ENCODE results near the gene KCNK16.

The KCNK16 gene

GRCh38 chr6:39276379-39276995, 46.0 kb downstream of the KCNK16 start:
- H3K4me3 ChIP-seq (ENCODE audit: low read depth, low read length): no peak overlapping the region
- CTCF ChIA-PET: interaction anchor here (1.0 kb wide), 1 partner anchor 29 kb away, joined by 3 read pairs; no protein-coding TSS in a partner anchor
- DNase-seq (ENCODE audit: low read depth, low spot score): no peak
- no peak for TF ChIP-seq CTCF (IDR thresholded peaks at IDR 0.05; ENCODE audit: insufficient read depth, low read length, missing control alignments)
- POLR2A ChIA-PET: no interaction called here

- H3K4me3 ChIP-seq (ENCODE audit: low read depth, low read length): no peak overlapping the region
- DNase-seq (ENCODE audit: low read depth, low spot score): no peak
- POLR2A ChIA-PET: no interaction called here
- no peak for TF ChIP-seq CTCF (IDR thresholded peaks at IDR 0.05; ENCODE audit: insufficient read depth, low read length, missing control alignments)
- CTCF ChIA-PET: no interaction called here
These were observed 47.6 kb downstream of the KCNK16 start for GRCh38 chr6:39274903-39275302.

GRCh38 chr6:39274471-39274870, 48.0 kb downstream of the KCNK16 start:
- H3K4me3 ChIP-seq (ENCODE audit: low read depth, low read length): no peak overlapping the region
- ChIA-PET CTCF (interaction anchor here (0.7 kb wide), 1 partner anchor 36 kb away, joined by 3 read pairs; no protein-coding TSS in a partner anchor), POLR2A (no interaction called here)
- no peak for TF ChIP-seq CTCF (IDR thresholded peaks at IDR 0.05; ENCODE audit: insufficient read depth, low read length, missing control alignments)
- DNase-seq (ENCODE audit: low read depth, low spot score): no peak

- no peak for TF ChIP-seq CTCF (IDR thresholded peaks at IDR 0.05; ENCODE audit: insufficient read depth, low read length, missing control alignments)
- no peak for DNase-seq (ENCODE audit: low read depth, low spot score)
- ChIA-PET POLR2A (no interaction called here), CTCF (no interaction called here)
- H3K4me3 ChIP-seq (ENCODE audit: low read depth, low read length): no peak overlapping the region
These were observed 49.1 kb downstream of the KCNK16 start for GRCh38 chr6:39273406-39273821.

- no peak for DNase-seq (ENCODE audit: low read depth, low spot score)
- POLR2A ChIA-PET: no interaction called here
- H3K4me3 ChIP-seq (ENCODE audit: low read depth, low read length): no peak overlapping the region
- TF ChIP-seq CTCF (IDR thresholded peaks at IDR 0.05; ENCODE audit: insufficient read depth, low read length, missing control alignments): no peak
- CTCF ChIA-PET: no interaction called here
These were observed 52.5 kb downstream of the KCNK16 start for GRCh38 chr6:39269961-39270360.

GRCh38 chr6:39268721-39269120, 53.8 kb downstream of the KCNK16 start:
- POLR2A ChIA-PET: no interaction called here
- no peak for TF ChIP-seq CTCF (IDR thresholded peaks at IDR 0.05; ENCODE audit: insufficient read depth, low read length, missing control alignments)
- no peak overlapping the region for H3K4me3 ChIP-seq (ENCODE audit: low read depth, low read length)
- CTCF ChIA-PET: no interaction called here
- DNase-seq (ENCODE audit: low read depth, low spot score): no peak

Measured in AG04449 (cell line).